IMR-90 (cell line): Measurements from ENCODE around the gene CDKN1A. TPM values are rescaled to one million over a fixed set of nuclear protein-coding genes. Genes with fewer than 3 reads are reported as not detected.

Experiments
- ATAC-seq: fragments of 200-7000 bp; cut with Tn5 transposase; 2 replicates; pipeline ENCODE4 v1.9.1; 2020; ENCODE audit warnings: low read depth, mild to moderate bottlenecking, moderate library complexity
- BruUV-seq: library from RNA; stranded (reverse); fragments of 400-500 nt; replicated peaks from 2 replicates; lab custom pipeline; 2021; lab: Mats Ljungman, UMichigan
- CTCF ChIA-PET: fragments of 300-600 bp; formaldehyde crosslinking; extraction: SDS; loops from one replicate; lab custom pipeline; 2021; ENCODE audit warnings: antibody characterized with exemption; lab: Yijun Ruan, JAX
- POLR2A ChIA-PET: fragments of 300-600 bp; sonication (Branson Sonifier 250); formaldehyde crosslinking; loops from one replicate; lab custom pipeline; 2022; ENCODE audit warnings: antibody characterized with exemption; ENCODE audit not compliant: unreplicated experiment; lab: Charles Lee
- DNase-seq: peaks from one replicate; pipeline ENCODE4 v3.0.0; 2013
- H2AFZ ChIP-seq: replicated peaks from 2 replicates; pipeline ENCODE3; 2013; ENCODE audit warnings: low read length, mild to moderate bottlenecking; ENCODE audit not compliant: poor library complexity
- H2AK5ac ChIP-seq: 2 replicates; pipeline ENCODE4 v1.6.1; 2013; ENCODE audit warnings: low read depth, low read length, inconsistent platforms
- H2AK9ac ChIP-seq: replicated peaks from 2 replicates; pipeline ENCODE3; 2013; ENCODE audit warnings: mild to moderate bottlenecking, low read depth, low read length, moderate library complexity; ENCODE audit not compliant: poor library complexity
- H2BK120ac ChIP-seq: 2 replicates; pipeline ENCODE4 v1.6.1; 2013; ENCODE audit warnings: low read depth, low read length, inconsistent platforms
- H2BK15ac ChIP-seq: 3 replicates; pipeline ENCODE4 v1.6.1; 2013; ENCODE audit warnings: low read depth, low read length, inconsistent platforms
- H2BK20ac ChIP-seq: 2 replicates; pipeline ENCODE4 v1.6.1; 2013; ENCODE audit warnings: low read depth, mild to moderate bottlenecking, inconsistent platforms, low read length, moderate library complexity
- H2BK5ac ChIP-seq: 2 replicates; pipeline ENCODE4 v1.6.1; 2013; ENCODE audit warnings: mild to moderate bottlenecking, low read depth, low read length, inconsistent platforms; ENCODE audit not compliant: poor library complexity, severe bottlenecking
- H3K14ac ChIP-seq: replicated peaks from 2 replicates; pipeline ENCODE4 v1.6.1; 2013; ENCODE audit warnings: low read depth, low read length, inconsistent platforms
- H3K18ac ChIP-seq: 2 replicates; pipeline ENCODE4 v1.6.1; 2013; ENCODE audit warnings: low read depth, low read length, control low read depth
- H3K23ac ChIP-seq: 2 replicates; pipeline ENCODE4 v1.6.1; 2013; ENCODE audit warnings: low read depth, low read length, inconsistent platforms
- H3K27ac ChIP-seq: 2 replicates; pipeline ENCODE4 v1.5.1; 2013; ENCODE audit warnings: mild to moderate bottlenecking, control low read depth, low read length; ENCODE audit not compliant: insufficient read depth
- H3K27me3 ChIP-seq: 2 replicates; pipeline ENCODE4 v1.6.1; 2013; ENCODE audit warnings: low read length; ENCODE audit not compliant: control insufficient read depth, insufficient read depth
- H3K36me3 ChIP-seq: 2 replicates; pipeline ENCODE4 v1.6.1; 2013; ENCODE audit warnings: low read length, mixed read lengths; ENCODE audit not compliant: control insufficient read depth, insufficient read depth
- H3K4ac ChIP-seq: 2 replicates; pipeline ENCODE4 v1.6.1; 2013; ENCODE audit warnings: low read depth, low read length, inconsistent platforms
- H3K4me1 ChIP-seq: 2 replicates; pipeline ENCODE4 v1.6.1; 2013; ENCODE audit warnings: low read length, mixed read lengths; ENCODE audit not compliant: control insufficient read depth, insufficient read depth
- H3K4me2 ChIP-seq: 2 replicates; pipeline ENCODE4 v1.6.1; 2013; ENCODE audit warnings: low read depth, mild to moderate bottlenecking, control low read depth, low read length, moderate library complexity
- H3K4me3 ChIP-seq: 2 replicates; pipeline ENCODE4 v1.5.1; 2013; ENCODE audit warnings: low read depth, mild to moderate bottlenecking, control low read depth, low read length, moderate library complexity; ENCODE audit not compliant: insufficient read depth
- H3K56ac ChIP-seq: 2 replicates; pipeline ENCODE4 v1.6.1; 2013; ENCODE audit warnings: low read length, inconsistent platforms; ENCODE audit not compliant: insufficient read depth; ENCODE audit errors: extremely low read depth
- H3K79me1 ChIP-seq, 2 experiments: 2 replicates each; pipeline ENCODE4 v1.6.1; 2013; ENCODE audit warnings: low read length in 2 of 2, inconsistent platforms in 1 of 2, low read depth in 1 of 2
- H3K9ac ChIP-seq: 2 replicates; pipeline ENCODE4 v1.6.1; 2013; ENCODE audit warnings: low read depth, low read length, control low read depth
- H3K9me1 ChIP-seq: 2 replicates; pipeline ENCODE4 v1.6.1; 2013; ENCODE audit warnings: low read length, inconsistent platforms; ENCODE audit not compliant: insufficient read depth
- H3K9me3 ChIP-seq: 2 replicates; pipeline ENCODE4 v1.6.1; 2013; ENCODE audit warnings: low read length; ENCODE audit not compliant: control insufficient read depth, insufficient read depth
- H4K20me1 ChIP-seq: 2 replicates; pipeline ENCODE4 v1.6.1; 2013; ENCODE audit warnings: low read length, inconsistent platforms; ENCODE audit not compliant: insufficient read depth
- H4K5ac ChIP-seq: 2 replicates; pipeline ENCODE4 v1.6.1; 2013; ENCODE audit warnings: mild to moderate bottlenecking, low read depth, low read length, control low read depth
- H4K8ac ChIP-seq, 2 experiments: 2 replicates each; pipeline ENCODE4 v1.6.1; 2013; ENCODE audit warnings: low read depth in 2 of 2, low read length in 2 of 2, control low read depth in 1 of 2, inconsistent platforms in 1 of 2
- H4K91ac ChIP-seq: 2 replicates; pipeline ENCODE4 v1.6.1; 2013; ENCODE audit warnings: low read depth, low read length, inconsistent platforms; ENCODE audit not compliant: insufficient read depth
- BHLHE40 ChIP-seq: fragments of 150-350 bp; IDR thresholded peaks from 2 replicates; pipeline ENCODE4 v1.6.1; 2016; ENCODE audit warnings: mild to moderate bottlenecking, low read depth, low read length
- CEBPB ChIP-seq: IDR thresholded peaks from 2 replicates; pipeline ENCODE4 v1.6.1; 2012; ENCODE audit warnings: low read depth, low read length, improper control_type of control experiment
- CHD1 ChIP-seq: IDR thresholded peaks from 2 replicates; pipeline ENCODE4 v1.6.1; 2012; ENCODE audit warnings: low read depth, low read length, improper control_type of control experiment
- ELK1 ChIP-seq: fragments of 150-350 bp; IDR thresholded peaks from 2 replicates; pipeline ENCODE4 v1.6.1; 2016; ENCODE audit warnings: low read depth, mild to moderate bottlenecking, low read length, moderate library complexity, borderline replicate concordance
- FOS ChIP-seq: fragments of 150-350 bp; IDR thresholded peaks from 2 replicates; pipeline ENCODE4 v1.6.1; 2016; ENCODE audit warnings: low read depth, low read length
- MAZ ChIP-seq: IDR thresholded peaks from 2 replicates; pipeline ENCODE4 v1.6.1; 2012; ENCODE audit warnings: low read depth, mild to moderate bottlenecking, low read length, improper control_type of control experiment, moderate library complexity, borderline replicate concordance
- MXI1 ChIP-seq: IDR thresholded peaks from 2 replicates; pipeline ENCODE4 v1.6.1; 2012; ENCODE audit warnings: low read depth, mild to moderate bottlenecking, low read length, moderate library complexity, borderline replicate concordance
- NFE2L2 ChIP-seq: fragments of 150-350 bp; IDR thresholded peaks from 2 replicates; pipeline ENCODE4 v1.6.1; 2016; ENCODE audit warnings: low read depth, mild to moderate bottlenecking, low read length
- RAD21 ChIP-seq: IDR thresholded peaks from 2 replicates; pipeline ENCODE4 v1.6.1; 2012; ENCODE audit warnings: low read length, improper control_type of control experiment
- RCOR1 ChIP-seq: IDR thresholded peaks from 2 replicates; pipeline ENCODE4 v1.6.1; 2012; ENCODE audit warnings: mild to moderate bottlenecking, low read length, improper control_type of control experiment; ENCODE audit not compliant: insufficient replicate concordance
- RFX5 ChIP-seq: IDR thresholded peaks from 2 replicates; pipeline ENCODE4 v1.8.0; 2012; ENCODE audit warnings: low read depth, mild to moderate bottlenecking, low read length, moderate library complexity
- SMC3 ChIP-seq: fragments of 150-350 bp; IDR thresholded peaks from 2 replicates; pipeline ENCODE4 v1.6.1; 2016; ENCODE audit warnings: low read depth, mild to moderate bottlenecking, antibody characterized with exemption, low read length, moderate library complexity
- USF2 ChIP-seq: fragments of 150-350 bp; IDR thresholded peaks from 2 replicates; pipeline ENCODE4 v1.6.1; 2017; ENCODE audit warnings: mild to moderate bottlenecking, antibody characterized with exemption, low read length, low read depth
- WGBS, 2 experiments: methylation state at CpG; one replicate each; pipeline versions ENCODE4 v1.1.5 to v1.1.7; 2013; ENCODE audit warnings: missing lambda C conversion rate in 2 of 2; ENCODE audit not compliant: insufficient read length in 1 of 2; ENCODE audit errors: extremely low coverage in 2 of 2; 5-methylcytosine and 5-hydroxymethylcytosine counted together
- dilution Hi-C: fragments of 300-500 bp; cut with HindIII; formaldehyde crosslinking; loops from one replicate; pipeline ENCODE4 v1.14.3; 2018; ENCODE audit warnings: low sequenced_read_pairs; ENCODE audit not compliant: unreplicated experiment
- in situ Hi-C: fragments of 300-500 bp; cut with MboI; formaldehyde crosslinking; loops from 3 replicates; pipeline ENCODE4 v1.14.3; 2019; ENCODE audit warnings: low sequenced_read_pairs, inconsistent platforms, mixed read lengths
- intact Hi-C: fragments of 100-400 bp; cut with micrococcal nuclease; formaldehyde crosslinking; loops from 2 replicates; pipeline ENCODE4 v1.10.0; 2022
- polyA plus RNA-seq, 3 experiments: library from polyadenylated mRNA; depleted of rRNA; stranded (reverse); fragments of >200 nt; gene quantifications; 2 replicates each; pipeline ENCODE4 v1.2.3, GENCODE V29; 2012; ENCODE audit warnings: low replicate concordance in 1 of 3
- total RNA-seq: library from RNA; depleted of rRNA; stranded (reverse); fragments of >200 nt; gene quantifications from 2 replicates; pipeline ENCODE4 v1.2.3, GENCODE V29; 2012

CDKN1A gene
- total and polyA plus RNA-seq, 2 of the 4 experiments (the other 2 are of a cell fraction), result 155 to 576 TPM

- Histone ChIP-seq H3K9me1 (no peaks in the 10 kb centered on the region), H3K9ac (no peak overlapping the region), H3K14ac (no peak overlapping the region), H3K4me1 (no peaks in the 10 kb centered on the region), H4K20me1 (peaks cover 5% of the 10 kb centered on the region; the same call in 1 of the 2 replicates), H3K9me3 (no peaks in the 10 kb centered on the region), H4K8ac (no peak overlapping the region), H2AK9ac (peak overlapping the region; percentile 52), H4K91ac (no peak overlapping the region), H3K79me1 (no peaks in the 10 kb centered on the region), H3K23ac (no peak overlapping the region), H2AK5ac (peak overlapping the region; percentile 39; the same call in 1 of the 2 replicates), H3K27ac (no peak overlapping the region), H3K4me3 (no peak overlapping the region), H3K4ac (no peak overlapping the region), H2BK120ac (no peak overlapping the region), H3K36me3 (no peaks in the 10 kb centered on the region), H2BK5ac (no peak overlapping the region), H3K18ac (no peak overlapping the region), H3K27me3 (peaks cover 4% of the 10 kb centered on the region; the same call in 1 of the 2 replicates), H2AFZ (peak overlapping the region; percentile 41), H3K4me2 (no peak overlapping the region), H4K5ac (no peak overlapping the region), H2BK15ac (no peak overlapping the region), H2BK20ac (no peak overlapping the region), H3K56ac (no peak overlapping the region)
- TF ChIP-seq RAD21 (no peak), ELK1 (no peak), FOS (no peak), SMC3 (no peak), CEBPB (no peak), BHLHE40 (no peak), USF2 (no peak), MAZ (no peak), RFX5 (no peak), NFE2L2 (no peak), RCOR1 (no peak), CHD1 (no peak), MXI1 (no peak)
- ChIA-PET POLR2A (no interaction called here), CTCF (no interaction called here)
- no peak for ATAC-seq
- DNase-seq, result no peak
- intact Hi-C loops (no loop called here), in situ Hi-C loops (no loop called here), dilution Hi-C loops (no loop called here)
- 88% methylated on average over 1 of the region's 11 CpGs; no CpG with 5 or more reads in 1 of the 2 experiments for WGBS, 2 experiments
- BruUV-seq, result no TSS peak
Observed at GRCh38 chr6:36728289-36729160, 50.0 kb downstream of the CDKN1A start.
